Measurements from ENCODE around the gene SPA17. TPM values are rescaled to one million over a fixed set of nuclear protein-coding genes. Genes with fewer than 3 reads are reported as not detected.

Gene SPA17
- 1 to 10 TPM; 3.4 to 4.7 TPM for total RNA-seq

GRCh38 chr11:124673333-124674167 is at the start of gene SPA17, which contains the start of gene SIAE:
Gene SPA17 (plus strand): TSS chr11:124673904. CDS start chr11:124675265, 1,361 bp downstream.
Gene SIAE (minus strand): TSS chr11:124673739. CDS start chr11:124673708, 31 bp downstream.
- Mint-ChIP-seq H3K4me3 (peak within 1 kb of the TSS; percentile 92), H3K9me3 (peaks cover 4% of the 10 kb centered on the region), H3K27me3 (no peaks in the 10 kb centered on the region), H3K4me1 (peaks cover 21% of the 10 kb centered on the region), H3K36me3 (peaks cover 6% of the 10 kb centered on the region), H3K27ac (peak within 1 kb of the TSS; percentile 90)
- DNase-seq: peak; percentile 91

DNA sequence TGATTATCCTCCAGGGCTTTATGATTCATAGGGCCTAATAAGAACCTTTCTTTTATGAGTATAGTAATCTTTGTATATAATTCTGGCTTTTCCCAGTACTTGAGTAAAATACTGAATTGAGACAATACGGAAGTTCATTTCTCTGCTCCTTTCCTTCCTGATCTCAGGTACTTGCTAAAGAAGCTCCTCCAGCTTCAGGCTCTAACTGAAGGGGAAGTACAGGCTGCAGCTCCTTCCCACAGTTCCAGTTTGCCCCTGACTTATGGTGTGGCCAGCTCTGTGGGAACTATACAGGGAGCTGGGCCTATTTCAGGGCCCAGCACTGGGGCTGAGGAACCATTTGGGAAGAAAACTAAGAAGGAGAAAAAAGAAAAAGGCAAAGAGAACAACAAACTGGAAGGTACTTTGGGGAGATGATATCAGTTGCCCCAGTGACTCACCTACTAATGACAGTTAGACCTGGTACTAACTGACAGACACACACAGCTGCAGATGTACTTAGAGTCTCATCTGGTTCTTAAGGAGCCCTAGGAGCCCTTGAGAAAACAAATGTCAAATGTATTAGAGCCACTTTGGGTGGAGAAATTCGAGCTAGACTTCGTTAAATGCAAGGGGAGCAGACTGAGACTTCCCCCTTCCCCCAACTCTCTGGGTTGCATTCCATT is 48.1 kb upstream of the SPA17 start:
- H3K36me3 Mint-ChIP-seq: peaks cover 23% of the 10 kb centered on the region
- DNase-seq: no peak
- no peaks in the 10 kb centered on the region for H3K27me3 Mint-ChIP-seq
- peaks cover 25% of the 10 kb centered on the region for H3K4me1 Mint-ChIP-seq
- peak overlapping the region; percentile 44 for H3K27ac Mint-ChIP-seq
- no peak overlapping the region for H3K4me3 Mint-ChIP-seq
- H3K9me3 Mint-ChIP-seq: no peaks in the 10 kb centered on the region

DNA sequence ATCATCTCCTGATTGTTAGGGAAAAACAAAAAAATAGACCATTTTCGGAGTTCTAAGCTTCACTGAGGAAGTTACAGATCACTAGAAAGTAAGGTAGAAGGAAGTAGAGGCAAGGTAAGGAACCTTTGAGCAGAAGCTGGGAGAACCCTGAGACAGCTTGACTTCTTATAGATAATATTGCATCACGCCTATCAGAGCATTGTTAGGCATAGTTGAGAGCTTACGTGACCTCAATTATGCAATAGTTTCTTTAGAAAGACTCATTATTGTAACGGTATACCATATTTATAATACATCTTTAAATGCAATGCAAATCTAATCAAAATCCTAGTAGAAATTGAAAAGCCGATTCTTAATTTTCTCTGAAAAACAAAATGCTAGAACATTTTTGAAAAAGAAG is 46.2 kb upstream of the SPA17 start:
- H3K36me3 Mint-ChIP-seq: peaks cover 28% of the 10 kb centered on the region
- H3K4me1 Mint-ChIP-seq: peaks cover 22% of the 10 kb centered on the region
- no peak for DNase-seq
- H3K27ac Mint-ChIP-seq: no peak overlapping the region
- H3K4me3 Mint-ChIP-seq: no peak overlapping the region
- H3K9me3 Mint-ChIP-seq: no peaks in the 10 kb centered on the region
- H3K27me3 Mint-ChIP-seq: no peaks in the 10 kb centered on the region

- no peak for DNase-seq
- H3K27ac Mint-ChIP-seq: peak overlapping the region; percentile 21
- H3K4me3 Mint-ChIP-seq: no peak overlapping the region
- peaks cover 26% of the 10 kb centered on the region for H3K36me3 Mint-ChIP-seq
- no peaks in the 10 kb centered on the region for H3K9me3 Mint-ChIP-seq
- H3K4me1 Mint-ChIP-seq: peaks cover 13% of the 10 kb centered on the region
- H3K27me3 Mint-ChIP-seq: no peaks in the 10 kb centered on the region
Measured at GRCh38 chr11:124629961-124630360, 43.7 kb upstream of the SPA17 start.

- H3K9me3 Mint-ChIP-seq: no peaks in the 10 kb centered on the region
- no peak for DNase-seq
- H3K36me3 Mint-ChIP-seq: peaks cover 22% of the 10 kb centered on the region
- no peak overlapping the region for H3K27ac Mint-ChIP-seq
- H3K4me3 Mint-ChIP-seq: no peak overlapping the region
- H3K4me1 Mint-ChIP-seq: no peaks in the 10 kb centered on the region
- H3K27me3 Mint-ChIP-seq: no peaks in the 10 kb centered on the region
Measured at GRCh38 chr11:124633355-124633754, 40.3 kb upstream of the SPA17 start.

DNA sequence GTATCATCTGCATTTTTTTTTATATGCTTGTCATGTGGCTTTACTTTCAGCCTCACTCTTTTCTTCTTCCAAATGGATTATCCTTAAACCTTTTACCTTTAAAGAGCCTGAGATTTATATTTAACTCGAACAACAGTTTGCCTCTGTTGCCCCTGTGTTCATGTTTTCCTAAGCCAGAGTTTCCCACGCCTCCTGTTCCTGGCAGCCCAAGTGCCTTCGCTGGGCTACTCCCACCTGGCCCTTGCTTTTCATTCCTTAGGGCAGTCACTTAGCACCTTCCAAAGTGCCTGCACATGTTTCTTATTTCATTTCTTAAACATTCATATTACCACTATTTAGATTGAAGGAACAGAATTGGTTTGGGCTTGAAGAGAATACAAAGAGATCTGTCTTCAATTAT is 37.8 kb upstream of the SPA17 start:
- no peak overlapping the region for H3K4me3 Mint-ChIP-seq
- H3K27ac Mint-ChIP-seq: no peak overlapping the region
- peaks cover 15% of the 10 kb centered on the region for H3K36me3 Mint-ChIP-seq
- H3K4me1 Mint-ChIP-seq: no peaks in the 10 kb centered on the region
- DNase-seq: no peak
- no peaks in the 10 kb centered on the region for H3K27me3 Mint-ChIP-seq
- H3K9me3 Mint-ChIP-seq: no peaks in the 10 kb centered on the region

DNA sequence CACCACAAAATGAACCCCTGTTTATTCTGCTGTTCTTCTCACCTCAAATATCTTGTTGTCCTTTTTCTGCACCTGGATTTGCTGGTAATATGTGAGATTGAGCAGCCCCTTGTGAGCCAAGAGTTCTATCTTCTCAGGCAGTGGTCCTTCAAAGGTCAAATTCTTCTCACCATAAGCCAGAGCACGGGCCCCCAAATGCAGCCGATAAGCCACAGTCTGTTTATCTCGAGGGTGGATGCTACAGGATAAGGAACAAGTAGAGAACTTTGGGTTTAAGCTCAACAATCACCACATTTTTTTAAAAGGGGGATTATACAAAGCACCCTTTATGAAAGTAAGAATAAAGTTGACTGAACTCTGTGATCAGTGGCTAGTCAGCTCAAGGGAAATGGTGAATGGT is 35.2 kb upstream of the SPA17 start:
- DNase-seq: no peak
- Mint-ChIP-seq H3K36me3 (peaks cover 11% of the 10 kb centered on the region), H3K27me3 (no peaks in the 10 kb centered on the region), H3K27ac (peak overlapping the region; percentile 56), H3K4me1 (no peaks in the 10 kb centered on the region), H3K9me3 (no peaks in the 10 kb centered on the region), H3K4me3 (no peak overlapping the region)

- Mint-ChIP-seq H3K36me3 (peaks cover 11% of the 10 kb centered on the region), H3K27me3 (no peaks in the 10 kb centered on the region), H3K4me3 (no peak overlapping the region), H3K27ac (no peak overlapping the region), H3K4me1 (no peaks in the 10 kb centered on the region), H3K9me3 (no peaks in the 10 kb centered on the region)
- no peak for DNase-seq
Measured at GRCh38 chr11:124639186-124639585, 34.5 kb upstream of the SPA17 start.

DNA sequence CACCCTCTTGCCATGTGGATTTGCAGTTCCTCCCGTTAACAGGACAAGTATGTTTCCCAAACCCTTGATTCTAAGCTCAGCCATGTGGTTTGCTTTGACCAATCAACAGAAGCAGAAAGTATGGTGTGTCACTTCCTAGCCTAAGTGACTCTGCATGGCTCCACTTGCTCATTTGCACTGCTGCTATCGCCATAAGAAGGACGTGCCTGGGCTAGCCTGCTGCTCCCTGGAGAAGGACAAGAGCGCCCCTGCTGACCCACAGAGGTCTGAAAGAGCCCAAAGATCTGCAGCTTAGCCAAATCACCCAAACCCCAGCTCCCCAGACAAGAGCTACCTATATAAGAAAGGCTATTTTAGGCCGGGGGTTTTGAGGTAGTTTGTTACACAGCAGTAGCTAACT is 33.0 kb upstream of the SPA17 start:
- DNase-seq: no peak
- Mint-ChIP-seq H3K9me3 (no peaks in the 10 kb centered on the region), H3K4me1 (no peaks in the 10 kb centered on the region), H3K27ac (no peak overlapping the region), H3K36me3 (peaks cover 11% of the 10 kb centered on the region), H3K4me3 (no peak overlapping the region), H3K27me3 (no peaks in the 10 kb centered on the region)

GRCh38 chr11:124642628-124643027 is 31.1 kb upstream of the SPA17 start:
- no peaks in the 10 kb centered on the region for H3K27me3 Mint-ChIP-seq
- H3K4me1 Mint-ChIP-seq: no peaks in the 10 kb centered on the region
- peaks cover 4% of the 10 kb centered on the region for H3K36me3 Mint-ChIP-seq
- no peak overlapping the region for H3K4me3 Mint-ChIP-seq
- H3K27ac Mint-ChIP-seq: no peak overlapping the region
- no peak for DNase-seq
- no peaks in the 10 kb centered on the region for H3K9me3 Mint-ChIP-seq

DNA sequence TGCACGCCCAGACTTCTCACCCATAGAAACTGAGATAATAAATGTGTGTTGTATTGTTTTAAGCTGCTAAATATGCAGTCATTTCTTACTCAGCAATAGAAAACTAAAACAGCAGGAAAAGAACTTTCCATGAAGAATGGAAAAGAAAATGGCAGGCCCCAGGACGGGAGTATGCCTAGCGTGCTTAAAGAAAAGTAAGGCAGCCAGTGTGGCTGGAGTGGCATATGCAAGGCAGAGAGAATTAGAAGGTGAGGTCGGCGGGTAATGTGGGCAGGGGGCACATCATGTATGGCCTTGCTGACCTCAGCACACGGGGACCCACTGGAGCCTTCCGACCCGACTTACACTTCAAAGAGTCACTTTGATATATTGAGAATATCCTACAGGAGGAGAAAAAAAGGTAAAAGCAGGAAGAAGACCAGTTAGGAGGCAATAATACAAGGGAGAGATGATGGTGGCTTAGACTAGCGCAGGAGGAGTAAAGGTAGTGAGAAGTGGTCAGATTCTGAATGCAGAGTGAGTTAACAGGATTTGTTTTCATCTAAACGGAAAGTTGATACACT is 30.6 kb upstream of the SPA17 start:
- no peak overlapping the region for H3K4me3 Mint-ChIP-seq
- H3K36me3 Mint-ChIP-seq: peaks cover 2% of the 10 kb centered on the region
- DNase-seq: no peak
- H3K27me3 Mint-ChIP-seq: no peaks in the 10 kb centered on the region
- H3K4me1 Mint-ChIP-seq: no peaks in the 10 kb centered on the region
- no peaks in the 10 kb centered on the region for H3K9me3 Mint-ChIP-seq
- H3K27ac Mint-ChIP-seq: no peak overlapping the region

DNA sequence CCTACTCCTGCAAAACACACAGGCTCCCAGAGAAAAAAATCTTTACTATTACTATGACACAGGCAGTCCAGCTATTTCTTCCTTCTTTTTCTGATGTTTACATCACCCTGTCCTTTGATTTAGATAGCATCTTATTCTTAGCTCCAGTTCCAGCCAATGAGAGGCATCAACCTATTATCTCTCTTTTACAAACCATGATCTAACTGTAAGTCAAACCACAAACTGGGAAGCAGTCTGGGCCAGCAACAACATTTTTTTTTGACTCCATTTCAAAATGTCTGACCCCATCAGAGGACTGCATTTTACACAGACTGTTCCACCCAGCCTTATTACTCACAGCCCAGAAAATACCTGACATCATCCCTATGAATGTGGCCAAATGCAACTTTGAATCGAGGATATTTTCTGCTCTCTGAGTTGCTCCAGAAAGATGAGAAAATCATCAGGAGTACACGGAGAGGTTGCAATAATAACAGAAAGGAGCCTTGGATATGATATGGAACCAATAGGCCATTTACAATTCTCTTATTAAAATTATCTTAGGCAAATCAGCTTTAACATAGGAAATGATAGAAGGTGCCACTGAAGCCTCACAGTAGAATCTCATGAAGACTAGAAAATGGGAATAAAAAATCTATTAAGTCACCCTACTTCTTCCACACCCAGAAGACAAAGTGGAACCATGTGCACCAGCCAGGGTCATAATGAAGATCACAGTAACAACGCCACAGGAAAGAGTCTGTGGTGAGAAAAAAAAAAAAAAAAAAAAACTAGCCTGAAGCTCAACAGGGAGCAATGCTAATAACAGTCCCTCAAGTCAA is 29.9 kb upstream of the SPA17 start:
- no peaks in the 10 kb centered on the region for H3K9me3 Mint-ChIP-seq
- no peak overlapping the region for H3K27ac Mint-ChIP-seq
- no peak overlapping the region for H3K4me3 Mint-ChIP-seq
- no peaks in the 10 kb centered on the region for H3K4me1 Mint-ChIP-seq
- no peak for DNase-seq
- peaks cover 2% of the 10 kb centered on the region for H3K36me3 Mint-ChIP-seq
- H3K27me3 Mint-ChIP-seq: no peaks in the 10 kb centered on the region

GRCh38 chr11:124644426-124645280 is 29.1 kb upstream of the SPA17 start:
- no peak overlapping the region for H3K4me3 Mint-ChIP-seq
- H3K27me3 Mint-ChIP-seq: no peaks in the 10 kb centered on the region
- no peak for DNase-seq
- peaks cover 2% of the 10 kb centered on the region for H3K36me3 Mint-ChIP-seq
- no peaks in the 10 kb centered on the region for H3K4me1 Mint-ChIP-seq
- H3K9me3 Mint-ChIP-seq: no peaks in the 10 kb centered on the region
- no peak overlapping the region for H3K27ac Mint-ChIP-seq

DNA sequence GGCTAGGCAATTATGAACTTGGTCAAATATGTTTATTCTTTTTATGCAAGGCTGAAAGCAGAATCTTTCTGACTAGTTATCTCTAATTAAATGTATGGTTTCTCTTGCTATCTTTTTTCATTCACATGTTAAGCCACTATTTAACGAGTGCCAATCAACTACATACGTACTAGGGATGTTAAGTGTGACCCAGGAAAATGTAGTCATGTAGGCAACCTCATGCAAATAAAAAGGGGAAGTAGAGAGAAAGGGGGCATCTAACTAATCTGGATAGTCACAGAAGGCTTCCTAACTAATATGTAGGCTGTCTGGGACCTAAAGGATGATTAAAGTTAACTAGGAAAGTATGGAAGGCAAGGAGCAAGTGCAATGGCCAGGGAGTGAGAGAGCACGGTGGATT is 27.6 kb upstream of the SPA17 start:
- H3K4me1 Mint-ChIP-seq: no peaks in the 10 kb centered on the region
- H3K4me3 Mint-ChIP-seq: no peak overlapping the region
- no peaks in the 10 kb centered on the region for H3K27me3 Mint-ChIP-seq
- DNase-seq: no peak
- H3K27ac Mint-ChIP-seq: no peak overlapping the region
- H3K36me3 Mint-ChIP-seq: no peaks in the 10 kb centered on the region
- H3K9me3 Mint-ChIP-seq: no peaks in the 10 kb centered on the region
